Caco-2 (cell line): ENCODE results near the gene PARD3B. TPM values are rescaled to one million over a fixed set of nuclear protein-coding genes. Genes with fewer than 3 reads are reported as not detected.

ENCODE experiments used
- BruUV-seq: library from RNA; stranded (reverse); fragments of 400-500 nt; replicated peaks from 2 replicates; lab custom pipeline; 2021; lab: Mats Ljungman, UMichigan
- CTCF ChIA-PET: fragments of 300-600 bp; sonication (Branson Sonifier 250); formaldehyde crosslinking; loops from one replicate; lab custom pipeline; 2022; ENCODE audit warnings: antibody characterized with exemption; lab: Charles Lee
- POLR2A ChIA-PET: fragments of 300-600 bp; sonication (Branson Sonifier 250); formaldehyde crosslinking; loops from one replicate; lab custom pipeline; 2022; ENCODE audit warnings: antibody characterized with exemption; lab: Charles Lee
- DNase-seq, 2 experiments: peaks; one replicate each; pipeline versions ENCODE4 v3.0.0 to v3.0.0-alpha.2; 2020 to 2022
- H3K27me3 ChIP-seq: replicated peaks from 2 replicates; pipeline ENCODE4 v1.6.0; 2011; ENCODE audit warnings: low read length; ENCODE audit not compliant: control insufficient read depth, insufficient read depth
- H3K36me3 ChIP-seq: 2 replicates; pipeline ENCODE4 v1.5.1; 2011; ENCODE audit warnings: low read length; ENCODE audit not compliant: control insufficient read depth, insufficient read depth
- H3K4me1 ChIP-seq: fragments of 250-450 bp; sonication (Bioruptor Pico); 2 replicates; pipeline ENCODE4 v1.5.1; 2020; ENCODE audit warnings: mild to moderate bottlenecking
- H3K4me3 ChIP-seq: 2 replicates; pipeline ENCODE4 v1.5.1; 2011; ENCODE audit warnings: low read depth, mild to moderate bottlenecking, control low read depth, low read length
- H3K9me3 ChIP-seq: fragments of 250-450 bp; sonication (Bioruptor Pico); 2 replicates; pipeline ENCODE4 v1.5.1; 2020; ENCODE audit warnings: mild to moderate bottlenecking, moderate library complexity
- H3K27ac Mint-ChIP-seq: one replicate; pipeline ENCODE4 v1.8.0; 2022; ENCODE audit warnings: mixed read lengths; ENCODE audit not compliant: unreplicated experiment
- H3K27me3 Mint-ChIP-seq: one replicate; pipeline ENCODE4 v1.8.0; 2022; ENCODE audit warnings: mixed read lengths; ENCODE audit not compliant: insufficient read depth, unreplicated experiment
- H3K36me3 Mint-ChIP-seq: one replicate; pipeline ENCODE4 v1.8.0; 2022; ENCODE audit warnings: mild to moderate bottlenecking, mixed read lengths; ENCODE audit not compliant: insufficient read depth, unreplicated experiment
- H3K4me1 Mint-ChIP-seq: one replicate; pipeline ENCODE4 v1.8.0; 2022; ENCODE audit warnings: low read depth, mixed read lengths; ENCODE audit not compliant: unreplicated experiment
- H3K4me3 Mint-ChIP-seq: one replicate; pipeline ENCODE4 v1.8.0; 2022; ENCODE audit warnings: mild to moderate bottlenecking, moderate library complexity, mixed read lengths; ENCODE audit not compliant: unreplicated experiment
- H3K9me3 Mint-ChIP-seq: one replicate; pipeline ENCODE4 v1.8.0; 2022; ENCODE audit warnings: mixed read lengths; ENCODE audit not compliant: unreplicated experiment
- CTCF ChIP-seq, 2 experiments: fragments of 200-600 bp in 1 of 2; IDR thresholded peaks; 1 replicate in 1 of 2; 2 replicates in 1 of 2; pipeline versions ENCODE4 v1.5.1 to v1.8.0; 2011 to 2022; ENCODE audit warnings: antibody characterized with exemption in 1 of 2, control low read depth in 1 of 2, inconsistent platforms in 1 of 2, low read depth in 1 of 2, low read length in 1 of 2, mild to moderate bottlenecking in 1 of 2, moderate library complexity in 1 of 2; ENCODE audit not compliant: insufficient read depth in 1 of 2, severe bottlenecking in 1 of 2, unreplicated experiment in 1 of 2
- intact Hi-C: fragments of 100-400 bp; cut with micrococcal nuclease; formaldehyde crosslinking; loops from one replicate; pipeline ENCODE4 v1.10.0; 2022; ENCODE audit not compliant: unreplicated experiment
- total RNA-seq: library from RNA; stranded (reverse); gene quantifications from 2 replicates; pipeline ENCODE4 v1.2.3, GENCODE V29; 2022

The PARD3B gene
- total RNA-seq, 1 experiment from 2014 or later = 68.9 TPM

- BruUV-seq = no TSS peak
- intact Hi-C loops = no loop called here
- Mint-ChIP-seq H3K4me1 (no peaks in the 10 kb centered on the region), H3K27me3 (no peaks in the 10 kb centered on the region), H3K4me3 (no peak overlapping the region), H3K9me3 (no peaks in the 10 kb centered on the region), H3K36me3 (peaks cover 8% of the 10 kb centered on the region), H3K27ac (no peak overlapping the region)
- DNase-seq = no peak
- Histone ChIP-seq H3K36me3 (no peaks in the 10 kb centered on the region), H3K4me1 (no peaks in the 10 kb centered on the region), H3K27me3 (no peaks in the 10 kb centered on the region), H3K4me3 (no peak overlapping the region), H3K9me3 (no peaks in the 10 kb centered on the region)
- CTCF ChIA-PET = no interaction called here
- POLR2A ChIA-PET = no interaction called here
- TF ChIP-seq CTCF (IDR thresholded peaks at IDR 0.05; ENCODE audit: insufficient read depth in 1 of 2, low read depth in 1 of 2, low read length in 1 of 2, severe bottlenecking in 1 of 2, unreplicated experiment in 1 of 2) = no peak
These were observed 621.5 kb downstream of the PARD3B start for GRCh38 chr2:205166745-205167144.

- ChIA-PET CTCF (no interaction called here), POLR2A (no interaction called here)
- Histone ChIP-seq H3K36me3 (no peaks in the 10 kb centered on the region), H3K9me3 (no peaks in the 10 kb centered on the region), H3K27me3 (no peaks in the 10 kb centered on the region), H3K4me3 (no peak overlapping the region), H3K4me1 (no peaks in the 10 kb centered on the region)
- no peak for TF ChIP-seq CTCF (IDR thresholded peaks at IDR 0.05; ENCODE audit: insufficient read depth in 1 of 2, low read depth in 1 of 2, low read length in 1 of 2, severe bottlenecking in 1 of 2, unreplicated experiment in 1 of 2)
- DNase-seq = no peak
- no peaks in the 10 kb centered on the region for H3K4me1 Mint-ChIP-seq
- peaks cover 17% of the 10 kb centered on the region for H3K36me3 Mint-ChIP-seq
- intact Hi-C loops = no loop called here
- no TSS peak for BruUV-seq
- H3K27me3 Mint-ChIP-seq = no peaks in the 10 kb centered on the region
- H3K4me3 Mint-ChIP-seq = no peak overlapping the region
- no peak overlapping the region for H3K27ac Mint-ChIP-seq
- H3K9me3 Mint-ChIP-seq = no peaks in the 10 kb centered on the region
These were observed 623.7 kb downstream of the PARD3B start for GRCh38 chr2:205169012-205169411.

GRCh38 chr2:205169464-205169863 is 624.2 kb downstream of the PARD3B start:
- no peaks in the 10 kb centered on the region for H3K4me1 ChIP-seq
- no peak overlapping the region for H3K4me3 Mint-ChIP-seq
- peaks cover 22% of the 10 kb centered on the region for H3K36me3 Mint-ChIP-seq
- H3K9me3 Mint-ChIP-seq = no peaks in the 10 kb centered on the region
- no peaks in the 10 kb centered on the region for H3K27me3 ChIP-seq
- no peaks in the 10 kb centered on the region for H3K9me3 ChIP-seq
- H3K27me3 Mint-ChIP-seq = no peaks in the 10 kb centered on the region
- no peak overlapping the region for H3K4me3 ChIP-seq
- no TSS peak for BruUV-seq
- POLR2A ChIA-PET = no interaction called here
- DNase-seq = no peak
- H3K36me3 ChIP-seq = no peaks in the 10 kb centered on the region
- CTCF ChIA-PET = no interaction called here
- intact Hi-C loops = no loop called here
- no peak overlapping the region for H3K27ac Mint-ChIP-seq
- no peaks in the 10 kb centered on the region for H3K4me1 Mint-ChIP-seq
- no peak for TF ChIP-seq CTCF (IDR thresholded peaks at IDR 0.05; ENCODE audit: insufficient read depth in 1 of 2, low read depth in 1 of 2, low read length in 1 of 2, severe bottlenecking in 1 of 2, unreplicated experiment in 1 of 2)
